ENCODE measurements around the gene CISD3. TPM values are rescaled to one million over a fixed set of nuclear protein-coding genes. Genes with fewer than 3 reads are reported as not detected.

The CISD3 gene
- total and polyA plus RNA-seq, 2 of the 4 experiments (the other 2 are of a cell fraction), result 1.3 to 14.1 TPM

DNA sequence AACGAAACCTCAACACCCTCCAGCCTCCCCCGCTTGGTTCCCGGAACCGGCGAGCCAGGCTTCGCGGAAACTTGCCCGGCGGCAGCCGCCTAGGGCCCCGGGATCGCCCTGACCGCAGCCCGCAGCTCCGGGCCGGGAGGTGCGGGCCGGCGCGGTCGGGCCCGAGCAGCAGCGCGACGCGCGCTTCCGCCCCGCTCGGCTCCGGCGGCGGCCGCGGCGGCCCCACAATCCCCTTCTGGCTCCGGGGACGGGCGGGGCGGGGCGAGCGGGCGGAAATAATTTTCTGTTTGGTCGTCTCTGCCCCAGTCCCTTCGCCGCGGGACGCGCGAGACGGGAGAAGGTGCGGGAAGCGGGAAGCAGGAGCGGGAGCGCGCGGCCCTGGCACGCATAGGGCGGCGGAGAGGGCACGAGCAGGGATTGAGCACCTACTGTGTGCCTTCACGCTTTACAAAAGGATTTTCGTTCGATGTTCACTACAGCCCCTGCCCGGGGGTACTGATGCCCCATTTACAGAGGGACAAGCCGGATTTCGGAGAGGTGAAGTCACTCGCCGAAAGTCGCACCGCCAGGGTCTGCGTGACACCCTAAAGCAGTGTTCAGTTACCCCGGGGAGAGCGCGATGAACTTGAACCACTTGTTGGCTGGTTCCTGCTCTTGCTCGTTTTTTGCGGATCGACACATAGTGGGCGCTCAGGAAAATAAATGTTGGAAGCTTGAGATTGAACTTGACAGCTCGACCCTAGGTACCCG, 27.8 kb upstream of the CISD3 start:
- WGBS, 2 experiments (ENCODE audit: extremely low coverage in 2 of 2, insufficient read length in 1 of 2), result 1% methylated on average over 40 of the region's 81 CpGs; no CpG with 5 or more reads in 1 of the 2 experiments
- in situ Hi-C loops (cut with MboI; ENCODE audit: low sequenced_read_pairs), result no loop called here
- BruUV-seq (replicated peaks), result no TSS peak
- peak; percentile 58; the same call in 1 of the 2 replicates for TF ChIP-seq MAZ (IDR thresholded peaks at IDR 0.05; ENCODE audit: borderline replicate concordance, low read depth, low read length)
- no peak for TF ChIP-seq MAFK (IDR thresholded peaks at IDR 0.05; ENCODE audit: low read depth, low read length)
- TF ChIP-seq RFX5 (IDR thresholded peaks at IDR 0.05; ENCODE audit: low read depth, low read length), result no peak
- no peak for TF ChIP-seq MXI1 (IDR thresholded peaks at IDR 0.05; ENCODE audit: borderline replicate concordance, low read depth, low read length)
- TF ChIP-seq, protein P1, sequence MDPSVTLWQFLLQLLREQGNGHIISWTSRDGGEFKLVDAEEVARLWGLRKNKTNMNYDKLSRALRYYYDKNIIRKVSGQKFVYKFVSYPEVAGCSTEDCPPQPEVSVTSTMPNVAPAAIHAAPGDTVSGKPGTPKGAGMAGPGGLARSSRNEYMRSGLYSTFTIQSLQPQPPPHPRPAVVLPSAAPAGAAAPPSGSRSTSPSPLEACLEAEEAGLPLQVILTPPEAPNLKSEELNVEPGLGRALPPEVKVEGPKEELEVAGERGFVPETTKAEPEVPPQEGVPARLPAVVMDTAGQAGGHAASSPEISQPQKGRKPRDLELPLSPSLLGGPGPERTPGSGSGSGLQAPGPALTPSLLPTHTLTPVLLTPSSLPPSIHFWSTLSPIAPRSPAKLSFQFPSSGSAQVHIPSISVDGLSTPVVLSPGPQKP (IDR thresholded peaks at IDR 0.05; ENCODE audit: borderline replicate concordance, low read depth, low read length), result no peak
- no peak for TF ChIP-seq SMC3 (IDR thresholded peaks at IDR 0.05; ENCODE audit: low read depth, low read length)
- no peak for TF ChIP-seq BHLHE40 (IDR thresholded peaks at IDR 0.05; ENCODE audit: low read depth, low read length)
- no peak for TF ChIP-seq CHD1 (IDR thresholded peaks at IDR 0.05; ENCODE audit: low read depth, low read length)
- no peak for TF ChIP-seq NFE2L2 (IDR thresholded peaks at IDR 0.05; ENCODE audit: low read depth, low read length)
- TF ChIP-seq FOS (IDR thresholded peaks at IDR 0.05; ENCODE audit: low read depth, low read length), result no peak
- TF ChIP-seq, protein P2, sequence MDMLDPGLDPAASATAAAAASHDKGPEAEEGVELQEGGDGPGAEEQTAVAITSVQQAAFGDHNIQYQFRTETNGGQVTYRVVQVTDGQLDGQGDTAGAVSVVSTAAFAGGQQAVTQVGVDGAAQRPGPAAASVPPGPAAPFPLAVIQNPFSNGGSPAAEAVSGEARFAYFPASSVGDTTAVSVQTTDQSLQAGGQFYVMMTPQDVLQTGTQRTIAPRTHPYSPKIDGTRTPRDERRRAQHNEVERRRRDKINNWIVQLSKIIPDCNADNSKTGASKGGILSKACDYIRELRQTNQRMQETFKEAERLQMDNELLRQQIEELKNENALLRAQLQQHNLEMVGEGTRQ (IDR thresholded peaks at IDR 0.05; ENCODE audit: low read depth, low read length), result no peak
- TF ChIP-seq RAD21 (IDR thresholded peaks at IDR 0.05; ENCODE audit: low read length), result no peak
- TF ChIP-seq, protein P3, sequence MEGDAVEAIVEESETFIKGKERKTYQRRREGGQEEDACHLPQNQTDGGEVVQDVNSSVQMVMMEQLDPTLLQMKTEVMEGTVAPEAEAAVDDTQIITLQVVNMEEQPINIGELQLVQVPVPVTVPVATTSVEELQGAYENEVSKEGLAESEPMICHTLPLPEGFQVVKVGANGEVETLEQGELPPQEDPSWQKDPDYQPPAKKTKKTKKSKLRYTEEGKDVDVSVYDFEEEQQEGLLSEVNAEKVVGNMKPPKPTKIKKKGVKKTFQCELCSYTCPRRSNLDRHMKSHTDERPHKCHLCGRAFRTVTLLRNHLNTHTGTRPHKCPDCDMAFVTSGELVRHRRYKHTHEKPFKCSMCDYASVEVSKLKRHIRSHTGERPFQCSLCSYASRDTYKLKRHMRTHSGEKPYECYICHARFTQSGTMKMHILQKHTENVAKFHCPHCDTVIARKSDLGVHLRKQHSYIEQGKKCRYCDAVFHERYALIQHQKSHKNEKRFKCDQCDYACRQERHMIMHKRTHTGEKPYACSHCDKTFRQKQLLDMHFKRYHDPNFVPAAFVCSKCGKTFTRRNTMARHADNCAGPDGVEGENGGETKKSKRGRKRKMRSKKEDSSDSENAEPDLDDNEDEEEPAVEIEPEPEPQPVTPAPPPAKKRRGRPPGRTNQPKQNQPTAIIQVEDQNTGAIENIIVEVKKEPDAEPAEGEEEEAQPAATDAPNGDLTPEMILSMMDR (conservative IDR thresholded peaks at IDR 0.05; ENCODE audit: low read depth, low read length), result no peak
- 0 out of 2 replicates have a peak, but pooled peaks have one; percentile 28 for TF ChIP-seq POLR2A (IDR thresholded peaks at IDR 0.05; ENCODE audit: low read depth, low read length)

More for the DNA sequence above, 27.8 kb upstream of the CISD3 start:
- Histone ChIP-seq H3K36me3 (ENCODE audit: control insufficient read depth, insufficient read depth, low read length) (no peaks in the 10 kb centered on the region), H2BK15ac (ENCODE audit: low read depth, low read length) (peak overlapping the region; percentile 63; the same call in 1 of the 3 replicates), H2BK120ac (ENCODE audit: low read depth, low read length) (no peak overlapping the region), H4K20me1 (ENCODE audit: insufficient read depth, low read length) (peaks cover 12% of the 10 kb centered on the region; the same call in 1 of the 2 replicates), H3K9me1 (ENCODE audit: insufficient read depth, low read length) (peaks cover 17% of the 10 kb centered on the region), H4K8ac (ENCODE audit: low read depth in 2 of 2, low read length in 2 of 2) (peak overlapping the region; percentile 93 to 96), H2BK5ac (ENCODE audit: low read depth, low read length, poor library complexity, severe bottlenecking) (peak overlapping the region; percentile 73), H3K4me2 (ENCODE audit: low read depth, low read length) (peak overlapping the region; percentile 100), H3K4me3 (ENCODE audit: insufficient read depth, low read depth, low read length) (peak overlapping the region; percentile 95), H3K9me3 (ENCODE audit: control insufficient read depth, insufficient read depth, low read length) (no peaks in the 10 kb centered on the region), H3K27ac (ENCODE audit: insufficient read depth, low read length) (peak overlapping the region; percentile 83), H2BK20ac (ENCODE audit: low read depth, low read length) (no peak overlapping the region), H3K9ac (ENCODE audit: low read depth, low read length) (peak overlapping the region; percentile 95), H2AK9ac (replicated peaks; ENCODE audit: low read depth, low read length, poor library complexity) (peak overlapping the region; percentile 95), H2AFZ (replicated peaks; ENCODE audit: low read length, poor library complexity) (peak overlapping the region; percentile 94), H2AK5ac (ENCODE audit: low read depth, low read length) (peak overlapping the region; percentile 91), H3K18ac (ENCODE audit: low read depth, low read length) (peak overlapping the region; percentile 74), H3K4ac (ENCODE audit: low read depth, low read length) (peak overlapping the region; percentile 75), H3K27me3 (ENCODE audit: control insufficient read depth, insufficient read depth, low read length) (no peaks in the 10 kb centered on the region), H3K14ac (replicated peaks; ENCODE audit: low read depth, low read length) (peak overlapping the region; percentile 74), H3K56ac (ENCODE audit: extremely low read depth, insufficient read depth, low read length) (peak overlapping the region; percentile 57), H4K91ac (ENCODE audit: insufficient read depth, low read depth, low read length) (peak overlapping the region; percentile 26), H3K23ac (ENCODE audit: low read depth, low read length) (peak overlapping the region; percentile 69), H4K5ac (ENCODE audit: low read depth, low read length) (peak overlapping the region; percentile 93), H3K79me1 (ENCODE audit: low read depth in 1 of 2, low read length in 2 of 2) (peaks cover 12 to 46% of the 10 kb centered on the region in 2 experiments; a peak in 3 of 4 replicates), H3K4me1 (ENCODE audit: control insufficient read depth, insufficient read depth, low read length) (peaks cover 17% of the 10 kb centered on the region)
- intact Hi-C loops (cut with micrococcal nuclease) (loop anchor here (1.0 kb wide), 1 partner anchor 25 kb away; no protein-coding TSS in a partner anchor), dilution Hi-C loops (cut with HindIII; ENCODE audit: low sequenced_read_pairs, unreplicated experiment) (no loop called here)
- peak; percentile 81 for DNase-seq
- ChIA-PET CTCF (no interaction called here), POLR2A (ENCODE audit: unreplicated experiment) (interaction anchor here (0.6 kb wide), 1 partner anchor 12 kb away, joined by 3 read pairs; no protein-coding TSS in a partner anchor)
- peak; percentile 72 for ATAC-seq (ENCODE audit: low read depth)
